ENCODE results near the gene CETN1.

Gene CETN1

GRCh38 chr18:580154-580553 lies at the start of gene CETN1:
Gene CETN1 (plus strand): TSS chr18:580380. CDS start chr18:580409, 29 bp downstream.
- no peak for DNase-seq (ENCODE audit: low spot score)

- DNase-seq (ENCODE audit: low spot score): no peak
These were observed 48.2 kb upstream of the CETN1 start for GRCh38 chr18:532018-532417.

- DNase-seq (ENCODE audit: low spot score): no peak
These were observed 47.5 kb upstream of the CETN1 start for GRCh38 chr18:532632-533031.

GRCh38 chr18:533995-534601 lies 46.1 kb upstream of the CETN1 start:
- DNase-seq (ENCODE audit: low spot score): no peak

GRCh38 chr18:543447-544078 lies 36.6 kb upstream of the CETN1 start:
- no peak for DNase-seq (ENCODE audit: low spot score)

GRCh38 chr18:549967-550366 lies 30.2 kb upstream of the CETN1 start:
- no peak for DNase-seq (ENCODE audit: low spot score)

GRCh38 chr18:551404-552061 lies 28.6 kb upstream of the CETN1 start:
- no peak for DNase-seq (ENCODE audit: low spot score)

GRCh38 chr18:555705-556457 lies 24.3 kb upstream of the CETN1 start:
- DNase-seq (ENCODE audit: low spot score): no peak

- no peak for DNase-seq (ENCODE audit: low spot score)
These were observed 15.2 kb upstream of the CETN1 start for GRCh38 chr18:564708-565561.

GRCh38 chr18:565562-566061 lies 14.6 kb upstream of the CETN1 start:
- no peak for DNase-seq (ENCODE audit: low spot score)

GRCh38 chr18:567122-567521 lies 13.1 kb upstream of the CETN1 start:
- no peak for DNase-seq (ENCODE audit: low spot score)

GRCh38 chr18:568731-569130 lies 11.4 kb upstream of the CETN1 start:
- DNase-seq (ENCODE audit: low spot score): no peak

GRCh38 chr18:570256-570655 lies 9.9 kb upstream of the CETN1 start:
- no peak for DNase-seq (ENCODE audit: low spot score)

GRCh38 chr18:570697-571096 lies 9.5 kb upstream of the CETN1 start:
- DNase-seq (ENCODE audit: low spot score): no peak

GRCh38 chr18:572091-572830 lies 7.9 kb upstream of the CETN1 start:
- DNase-seq (ENCODE audit: low spot score): no peak

- DNase-seq (ENCODE audit: low spot score): no peak
These were observed 7.3 kb upstream of the CETN1 start for GRCh38 chr18:572831-573289.

- no peak for DNase-seq (ENCODE audit: low spot score)
These were observed 6.8 kb upstream of the CETN1 start for GRCh38 chr18:573385-573784.

GRCh38 chr18:574149-574860 lies 5.9 kb upstream of the CETN1 start:
- no peak for DNase-seq (ENCODE audit: low spot score)

- no peak for DNase-seq (ENCODE audit: low spot score)
These were observed 5.1 kb upstream of the CETN1 start for GRCh38 chr18:574865-575645.

Data from AG20443 (cell line).